K562 (cell line): ENCODE measurements around the gene SLC36A1. TPM values are rescaled to one million over a fixed set of nuclear protein-coding genes. Genes with fewer than 3 reads are reported as not detected.

Experiments used
- ATAC-seq: fragments of 200-7000 bp; cut with Tn5 transposase; 3 replicates; pipeline ENCODE4 v1.9.1; 2020; ENCODE audit warnings: moderate library complexity
- BruUV-seq: library from RNA; stranded (reverse); fragments of 400-500 nt; replicated peaks from 2 replicates; lab custom pipeline; 2021; lab: Mats Ljungman, UMichigan
- CTCF ChIA-PET: fragments of 300-600 bp; formaldehyde crosslinking; extraction: SDS; loops from one replicate; lab custom pipeline; 2021; ENCODE audit warnings: low intra/inter-chr PET ratio; lab: Yijun Ruan, JAX
- POLR2A ChIA-PET: fragments of 300-600, 350-650 bp; sonication (Branson Sonifier 250); formaldehyde crosslinking; extraction: SDS; loops from one replicate; lab custom pipeline; 2021; ENCODE audit warnings: antibody characterized with exemption, inconsistent platforms; lab: Yijun Ruan, JAX
- DNase-seq, 4 experiments: peaks; one replicate each; pipeline versions ENCODE4 v3.0.0 to v3.0.0-alpha.2; 2011 to 2018; ENCODE audit warnings: low spot score in 3 of 4, mixed read lengths in 3 of 4; ENCODE audit errors: extremely low read depth in 1 of 4
- FAIRE-seq: peaks from 2 replicates; lab custom pipeline; 2011; peaks lifted over from hg19 to GRCh38; lab: Jason Lieb, UNC
- H2AFZ ChIP-seq: 2 replicates; pipeline ENCODE4 v1.6.0; 2011; ENCODE audit warnings: low read depth, low read length, control low read depth, inconsistent platforms
- H3K27ac ChIP-seq: fragments of 200-600 bp; 3 replicates; pipeline ENCODE4 v1.8.0; 2011; ENCODE audit warnings: low read depth, mild to moderate bottlenecking, control low read depth, inconsistent platforms, low read length, moderate library complexity, mixed read lengths; ENCODE audit errors: extremely low read depth
- H3K27me3 ChIP-seq, 2 experiments: fragments of 300-600 bp in 1 of 2; 2 replicates in 1 of 2; 3 replicates in 1 of 2; pipeline versions ENCODE4 v1.6.0 to v1.8.0; 2011; ENCODE audit warnings: inconsistent platforms in 2 of 2, low read length in 2 of 2, mild to moderate bottlenecking in 1 of 2, mixed read lengths in 1 of 2, moderate library complexity in 1 of 2; ENCODE audit not compliant: control insufficient read depth in 2 of 2, insufficient read depth in 2 of 2
- H3K36me3 ChIP-seq: fragments of 300-600 bp; 3 replicates; pipeline ENCODE4 v1.8.0; 2011; ENCODE audit warnings: mild to moderate bottlenecking, low read length, inconsistent platforms; ENCODE audit not compliant: control insufficient read depth, insufficient read depth
- H3K4me1 ChIP-seq, 2 experiments: fragments of 200-600 bp in 1 of 2; replicated peaks in 1 of 2; 2 replicates in 1 of 2; 3 replicates in 1 of 2; pipeline versions ENCODE4 v1.5.1 to v1.8.0; 2011; ENCODE audit warnings: inconsistent platforms in 2 of 2, low read length in 2 of 2, mild to moderate bottlenecking in 1 of 2, mixed read lengths in 1 of 2, moderate library complexity in 1 of 2; ENCODE audit not compliant: control insufficient read depth in 2 of 2, insufficient read depth in 2 of 2
- H3K4me2 ChIP-seq: 2 replicates; pipeline ENCODE4 v1.6.1; 2011; ENCODE audit warnings: low read length, control low read depth, inconsistent platforms, mixed read lengths; ENCODE audit not compliant: insufficient read depth
- H3K4me3 ChIP-seq: fragments of 200-600 bp; sonication (generic), shearing (Covaris generic); 2 replicates; pipeline ENCODE4 v1.5.1; 2016; ENCODE audit warnings: control low read depth, inconsistent platforms
- H3K79me2 ChIP-seq: fragments of 200-600 bp; 3 replicates; pipeline ENCODE4 v1.8.0; 2011; ENCODE audit warnings: low read length, inconsistent platforms; ENCODE audit not compliant: control insufficient read depth, insufficient read depth
- H3K9ac ChIP-seq, 2 experiments: 2 replicates each; pipeline versions ENCODE4 v1.6.0 to v1.6.1; 2011; ENCODE audit warnings: low read depth in 2 of 2, low read length in 2 of 2, control low read depth in 1 of 2, inconsistent platforms in 1 of 2, mild to moderate bottlenecking in 1 of 2, mixed read lengths in 1 of 2; ENCODE audit not compliant: insufficient read depth in 1 of 2
- H3K9me1 ChIP-seq: one replicate; pipeline ENCODE4 v1.6.0; 2011; ENCODE audit warnings: inconsistent platforms, mild to moderate bottlenecking, low read length, moderate library complexity; ENCODE audit not compliant: control insufficient read depth, insufficient read depth
- H3K9me3 ChIP-seq: replicated peaks from 2 replicates; pipeline ENCODE4 v1.5.1; 2011; ENCODE audit warnings: low read depth, low read length, inconsistent platforms; ENCODE audit not compliant: control insufficient read depth, insufficient read depth
- H4K20me1 ChIP-seq: replicated peaks from 2 replicates; pipeline ENCODE4 v1.6.1; 2011; ENCODE audit warnings: low read length, inconsistent platforms, mixed read lengths; ENCODE audit not compliant: control insufficient read depth, insufficient read depth
- ARID2 ChIP-seq: fragments of 450-650 bp; IDR thresholded peaks from 2 replicates; pipeline ENCODE4 v1.6.1; 2017; ENCODE audit warnings: antibody characterized with exemption, mild to moderate bottlenecking
- ERF ChIP-seq: fragments of 450-650 bp; formaldehyde crosslinking; IDR thresholded peaks from 2 replicates; pipeline ENCODE4 v1.4.0; 2020; ENCODE audit warnings: mild to moderate bottlenecking, mixed read lengths
- GTF2E2 ChIP-seq: fragments of 200-800 bp; sonication (Bioruptor generic); IDR thresholded peaks from 2 replicates; pipeline ENCODE4 v1.6.1; 2016; ENCODE audit warnings: missing genetic modification characterization, missing compliant biosample characterization
- KAT2B ChIP-seq: IDR thresholded peaks from one replicate; pipeline ENCODE4 v1.6.1; 2012; ENCODE audit warnings: low read depth, mild to moderate bottlenecking, control low read depth, inconsistent platforms, low read length, moderate library complexity
- SMAD3 ChIP-seq: fragments of 450-650 bp; formaldehyde crosslinking; conservative IDR thresholded peaks from 2 replicates; pipeline ENCODE4 v1.4.0; 2020; ENCODE audit warnings: mild to moderate bottlenecking
- ZEB2 ChIP-seq: fragments of 450-650 bp; IDR thresholded peaks from 2 replicates; pipeline ENCODE4 v1.6.1; 2016
- ZSCAN32 ChIP-seq: fragments of 450-650 bp; formaldehyde crosslinking; IDR thresholded peaks from 2 replicates; pipeline ENCODE4 v1.4.0; 2020; ENCODE audit warnings: mild to moderate bottlenecking, moderate library complexity
- WGBS: fragments of 100-300 bp; shearing (Covaris generic); methylation state at CpG from one replicate; pipeline ENCODE4 v1.1.6; 2016; ENCODE audit warnings: low coverage, mixed read lengths; ENCODE audit not compliant: insufficient coverage; ENCODE audit errors: missing lambda C conversion rate; 5-methylcytosine and 5-hydroxymethylcytosine counted together
- in situ Hi-C: fragments of 300-500 bp; cut with MboI; formaldehyde crosslinking; loops from 4 replicates; pipeline ENCODE4 v1.15.0; 2018; ENCODE audit warnings: inconsistent platforms, mixed read lengths
- intact Hi-C: fragments of 100-400 bp; cut with micrococcal nuclease; formaldehyde crosslinking; loops from 2 replicates; pipeline ENCODE4 v1.14.2; 2022
- polyA plus RNA-seq, 8 experiments: library from polyadenylated mRNA; depleted of rRNA in 4 of 8; stranded (reverse) in 5 of 8; unstranded in 3 of 8; fragments of >200 nt; fragmentation: Nextera tagmentation in 2 of 8; fragmentation: Illumina TruSeq in 1 of 8; extraction: Ambion mirVana in 2 of 8; extraction: Trizol in 1 of 8; gene quantifications; 2 replicates each; pipeline versions ENCODE4 v1.2.1 to v1.2.3, GENCODE V29; 2011 to 2014; ENCODE audit warnings: inconsistent platforms in 1 of 8, missing spikeins in 1 of 8
- total RNA-seq, 7 experiments: library from RNA; depleted of rRNA in 6 of 7; stranded (reverse); fragments of >200 nt in 6 of 7; fragmentation: Illumina TruSeq in 2 of 7; extraction: Trizol in 2 of 7; gene quantifications; 2 replicates each; pipeline versions ENCODE4 v1.2.1 to v1.2.3, GENCODE V29; 2011 to 2021; ENCODE audit warnings: low replicate concordance in 1 of 7
- TF ChIP-seq, protein P1 (sequence below): fragments of 150-350 bp; IDR thresholded peaks from 2 replicates; pipeline ENCODE4 v1.6.1; 2014; ENCODE audit warnings: low read depth, mild to moderate bottlenecking, low read length, borderline replicate concordance

Gene SLC36A1
- total and polyA plus RNA-seq, 9 of the 15 experiments (the other 6 are each of a cell fraction or from before 2014, with no cell fraction given): 1.6 to 8.4 (median 4.6) TPM

DNA sequence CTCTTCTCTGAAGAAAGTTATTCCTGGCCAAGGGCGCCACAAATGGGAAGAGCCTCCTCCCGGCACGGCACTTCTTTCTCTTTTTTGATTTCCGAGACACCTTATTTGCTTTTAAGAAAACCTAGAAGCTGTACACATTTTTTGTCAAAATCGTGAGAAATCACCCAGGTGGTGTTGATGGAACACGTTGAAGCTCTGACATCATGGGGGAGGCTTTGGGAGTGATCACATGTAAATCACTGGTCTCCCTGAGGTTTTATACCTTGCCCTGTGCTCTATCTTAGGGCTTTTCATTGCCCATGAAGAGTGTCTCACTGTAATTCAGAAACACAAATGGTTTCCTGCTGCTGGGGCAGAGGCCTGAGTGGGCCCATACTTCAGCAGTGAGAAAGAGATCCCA, 27.4 kb downstream of the SLC36A1 start (continued):
- TF ChIP-seq GTF2E2 (no peak), SMAD3 (no peak), ZEB2 (no peak), ARID2 (no peak), ZSCAN32 (CRISPR knock-in tag) (no peak), KAT2B (no peak)

DNA sequence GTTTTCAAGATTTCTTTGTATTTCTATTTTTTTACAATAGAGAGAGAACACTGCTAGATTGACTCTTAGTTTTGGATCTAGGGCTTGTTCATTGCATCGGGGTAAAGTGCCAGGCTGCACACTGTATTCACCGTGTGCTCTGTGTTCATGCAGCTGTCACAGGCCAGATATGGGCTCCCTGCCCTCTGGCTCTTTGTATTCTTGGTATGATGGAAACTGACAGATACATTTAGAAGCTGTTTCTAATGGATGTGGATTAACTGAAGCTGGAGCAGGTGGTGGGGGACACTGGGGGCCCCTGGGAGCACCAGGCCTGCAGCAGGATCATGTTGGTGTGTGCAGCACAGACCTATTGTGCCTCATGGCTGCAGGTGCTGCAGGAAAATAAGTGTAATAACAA, 28.0 kb downstream of the SLC36A1 start:
- Histone ChIP-seq H2AFZ (no peak overlapping the region), H3K4me2 (no peak overlapping the region), H3K27me3 (no peaks in the 10 kb centered on the region), H3K4me1 (no peaks in the 10 kb centered on the region), H3K9me3 (no peaks in the 10 kb centered on the region), H3K9ac (no peak overlapping the region), H3K36me3 (peaks cover 18% of the 10 kb centered on the region; the same call in 2 of the 3 replicates), H3K9me1 (no peaks in the 10 kb centered on the region), H4K20me1 (no peaks in the 10 kb centered on the region), H3K27ac (no peak overlapping the region), H3K79me2 (no peaks in the 10 kb centered on the region), H3K4me3 (no peak overlapping the region)
- no TSS peak for BruUV-seq
- no peak for FAIRE-seq
- WGBS: 68% methylated on average over 2 of the region's 2 CpGs
- ChIA-PET CTCF (no interaction called here), POLR2A (interaction anchor here (1.3 kb wide), 2 partner anchors 10 to 15 kb away, joined by 3 to 4 read pairs; no protein-coding TSS in a partner anchor)
- intact Hi-C loops (no loop called here), in situ Hi-C loops (no loop called here)
- TF ChIP-seq, protein P1, sequence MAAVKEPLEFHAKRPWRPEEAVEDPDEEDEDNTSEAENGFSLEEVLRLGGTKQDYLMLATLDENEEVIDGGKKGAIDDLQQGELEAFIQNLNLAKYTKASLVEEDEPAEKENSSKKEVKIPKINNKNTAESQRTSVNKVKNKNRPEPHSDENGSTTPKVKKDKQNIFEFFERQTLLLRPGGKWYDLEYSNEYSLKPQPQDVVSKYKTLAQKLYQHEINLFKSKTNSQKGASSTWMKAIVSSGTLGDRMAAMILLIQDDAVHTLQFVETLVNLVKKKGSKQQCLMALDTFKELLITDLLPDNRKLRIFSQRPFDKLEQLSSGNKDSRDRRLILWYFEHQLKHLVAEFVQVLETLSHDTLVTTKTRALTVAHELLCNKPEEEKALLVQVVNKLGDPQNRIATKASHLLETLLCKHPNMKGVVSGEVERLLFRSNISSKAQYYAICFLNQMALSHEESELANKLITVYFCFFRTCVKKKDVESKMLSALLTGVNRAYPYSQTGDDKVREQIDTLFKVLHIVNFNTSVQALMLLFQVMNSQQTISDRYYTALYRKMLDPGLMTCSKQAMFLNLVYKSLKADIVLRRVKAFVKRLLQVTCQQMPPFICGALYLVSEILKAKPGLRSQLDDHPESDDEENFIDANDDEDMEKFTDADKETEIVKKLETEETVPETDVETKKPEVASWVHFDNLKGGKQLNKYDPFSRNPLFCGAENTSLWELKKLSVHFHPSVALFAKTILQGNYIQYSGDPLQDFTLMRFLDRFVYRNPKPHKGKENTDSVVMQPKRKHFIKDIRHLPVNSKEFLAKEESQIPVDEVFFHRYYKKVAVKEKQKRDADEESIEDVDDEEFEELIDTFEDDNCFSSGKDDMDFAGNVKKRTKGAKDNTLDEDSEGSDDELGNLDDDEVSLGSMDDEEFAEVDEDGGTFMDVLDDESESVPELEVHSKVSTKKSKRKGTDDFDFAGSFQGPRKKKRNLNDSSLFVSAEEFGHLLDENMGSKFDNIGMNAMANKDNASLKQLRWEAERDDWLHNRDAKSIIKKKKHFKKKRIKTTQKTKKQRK: no peak
- TF ChIP-seq ERF (CRISPR knock-in tag): no peak
- ATAC-seq: no peak
- no peak for DNase-seq
